ENCODE results near the gene KDELR3. TPM values are rescaled to one million over a fixed set of nuclear protein-coding genes. Genes with fewer than 3 reads are reported as not detected.

KDELR3 gene
- total and polyA plus RNA-seq, 4 donors = 4.4 to 16.4 (median 8.8) TPM

GRCh38 chr22:38497869-38498268, 30.0 kb downstream of the KDELR3 start:
- DNase-seq (no peak), ATAC-seq (ENCODE audit: insufficient read depth, low FRiP score) (no peak)
- WGBS, 2 donors = 88 to 92% methylated on average over 3 of the region's 3 CpGs
- H3K27me3 ChIP-seq (ENCODE audit: control insufficient read depth in 3 of 3, insufficient read depth in 3 of 3, low read length in 2 of 3) = no peaks in the 10 kb centered on the region
- H3K9me3 ChIP-seq (ENCODE audit: control insufficient read depth in 4 of 4, insufficient read depth in 3 of 4, low read length in 3 of 4) = no peaks in the 10 kb centered on the region
- H3K36me3 ChIP-seq (ENCODE audit: control insufficient read depth in 4 of 4, insufficient read depth in 4 of 4, low read length in 4 of 4) = peaks cover 46 to 80% (median 66%) of the 10 kb centered on the region in 4 donors
- H3K9ac ChIP-seq (ENCODE audit: insufficient read depth in 1 of 2, low read length in 2 of 2) = no peak overlapping the region
- peaks cover 3 to 11% (median 5%) of the 10 kb centered on the region in 5 donors for H3K4me1 ChIP-seq (ENCODE audit: control insufficient read depth in 5 of 5, insufficient read depth in 5 of 5, low read length in 5 of 5)
- no peak overlapping the region for H3K27ac ChIP-seq (ENCODE audit: low read depth in 1 of 2, low read length in 1 of 2)
- TF ChIP-seq CTCF (IDR thresholded peaks at IDR 0.05; ENCODE audit: control extremely low read depth, extremely low read depth) = no peak
- H3K4me3 ChIP-seq = no peak overlapping the region

- Histone ChIP-seq H3K9me3 (ENCODE audit: control insufficient read depth in 4 of 4, insufficient read depth in 3 of 4, low read length in 3 of 4) (no peaks in the 10 kb centered on the region), H3K27ac (ENCODE audit: low read depth in 1 of 2, low read length in 1 of 2) (no peak overlapping the region), H3K27me3 (ENCODE audit: control insufficient read depth in 3 of 3, insufficient read depth in 3 of 3, low read length in 2 of 3) (no peaks in the 10 kb centered on the region), H3K9ac (ENCODE audit: insufficient read depth in 1 of 2, low read length in 2 of 2) (no peak overlapping the region), H3K4me1 (ENCODE audit: control insufficient read depth in 5 of 5, insufficient read depth in 5 of 5, low read length in 5 of 5) (peaks cover 3 to 23% (median 13%) of the 10 kb centered on the region in 5 donors), H3K36me3 (ENCODE audit: control insufficient read depth in 4 of 4, insufficient read depth in 4 of 4, low read length in 4 of 4) (peaks cover 20 to 59% (median 37%) of the 10 kb centered on the region in 4 donors), H3K4me3 (no peak overlapping the region)
- no peak for ATAC-seq (ENCODE audit: insufficient read depth, low FRiP score)
- no peak for DNase-seq
- WGBS, 2 donors = 84 to 91% methylated on average over 10 of the region's 10 CpGs
- TF ChIP-seq CTCF (IDR thresholded peaks at IDR 0.05; ENCODE audit: control extremely low read depth, extremely low read depth) = no peak
Observed at GRCh38 chr22:38501797-38502672, 34.1 kb downstream of the KDELR3 start.

- H3K27ac ChIP-seq (ENCODE audit: low read depth in 1 of 2, low read length in 1 of 2) = no peak overlapping the region
Observed at GRCh38 chr22:38503021-38503420, 35.1 kb downstream of the KDELR3 start.

More at GRCh38 chr22:38503021-38503420, 35.1 kb downstream of the KDELR3 start:
- peaks cover 12 to 50% (median 30%) of the 10 kb centered on the region in 4 donors for H3K36me3 ChIP-seq (ENCODE audit: control insufficient read depth in 4 of 4, insufficient read depth in 4 of 4, low read length in 4 of 4)
- peaks cover 3 to 23% (median 13%) of the 10 kb centered on the region in 5 donors for H3K4me1 ChIP-seq (ENCODE audit: control insufficient read depth in 5 of 5, insufficient read depth in 5 of 5, low read length in 5 of 5)
- ATAC-seq (ENCODE audit: insufficient read depth, low FRiP score) = no peak
- no peak overlapping the region for H3K4me3 ChIP-seq
- H3K9me3 ChIP-seq (ENCODE audit: control insufficient read depth in 4 of 4, insufficient read depth in 3 of 4, low read length in 3 of 4) = no peaks in the 10 kb centered on the region
- 28 to 44% methylated on average over 4 of the region's 4 CpGs for WGBS, 2 donors
- no peak for TF ChIP-seq CTCF (IDR thresholded peaks at IDR 0.05; ENCODE audit: control extremely low read depth, extremely low read depth)
- no peaks in the 10 kb centered on the region for H3K27me3 ChIP-seq (ENCODE audit: control insufficient read depth in 3 of 3, insufficient read depth in 3 of 3, low read length in 2 of 3)
- DNase-seq = no peak
- H3K9ac ChIP-seq (ENCODE audit: insufficient read depth in 1 of 2, low read length in 2 of 2) = peak overlapping the region in 1 of 2 donors; percentile 95

All from lung (tissue), 12 donors.